ENCODE data around the gene PRR15L.
A peak's percentile ranks its signal among the peaks of the same experiment; 100 is the strongest.
"Not testable (repeated sequence)": the region's sequence is repeated elsewhere in the genome, so short reads cannot be mapped to it uniquely, and the experiment has no call there.

PRR15L gene

DNA sequence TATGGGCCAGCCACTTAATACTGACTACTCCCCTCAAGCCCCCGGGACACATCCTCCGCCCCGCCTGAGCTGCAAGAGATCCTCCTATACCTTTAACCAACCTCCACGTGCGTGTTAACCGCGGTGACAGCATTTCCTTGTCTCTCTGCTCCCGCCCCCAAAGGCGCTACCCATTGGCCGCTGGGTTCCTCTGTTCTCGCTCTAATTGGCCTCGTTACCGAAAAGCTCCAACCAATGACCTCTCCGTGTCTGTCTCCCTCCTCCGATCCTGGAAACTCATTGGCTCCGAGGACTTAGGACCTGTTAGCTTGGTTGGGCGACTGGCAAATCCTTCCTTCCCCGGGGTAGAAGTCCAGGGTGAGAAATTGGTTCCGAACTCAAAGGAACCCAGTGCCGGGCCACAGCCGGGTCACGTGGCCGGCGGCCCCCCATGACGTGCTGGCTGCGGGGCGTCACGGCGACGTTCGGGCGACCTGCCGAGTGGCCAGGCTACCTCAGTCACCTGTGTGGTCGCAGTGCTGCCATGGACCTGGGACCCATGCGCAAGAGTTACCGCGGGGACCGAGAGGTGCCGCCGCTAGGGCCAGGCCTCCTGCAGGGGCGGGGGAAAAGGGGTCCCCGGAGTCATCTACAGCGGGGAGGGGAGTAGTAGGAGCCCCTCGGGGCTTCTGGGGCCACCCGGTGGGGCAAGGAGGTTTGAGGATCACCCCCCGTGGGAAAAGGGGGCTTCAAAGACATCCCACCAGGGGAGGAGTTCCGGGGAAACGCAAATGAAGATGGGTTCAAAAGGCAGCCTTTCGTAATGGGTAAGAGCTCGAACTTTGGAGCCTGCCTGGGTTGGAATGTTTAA lies 16.2 kb downstream of the PRR15L start, which contains the start of gene PNPO:
PNPO (plus strand) TSS at position 326 of the 850 bp plus-strand sequence; CDS start at position 431, 105 bp downstream.
- DNase-seq (ENCODE audit: low read depth in 2 of 3, low spot score in 2 of 3) = peak; percentile 69 to 84 (median 82)

DNA sequence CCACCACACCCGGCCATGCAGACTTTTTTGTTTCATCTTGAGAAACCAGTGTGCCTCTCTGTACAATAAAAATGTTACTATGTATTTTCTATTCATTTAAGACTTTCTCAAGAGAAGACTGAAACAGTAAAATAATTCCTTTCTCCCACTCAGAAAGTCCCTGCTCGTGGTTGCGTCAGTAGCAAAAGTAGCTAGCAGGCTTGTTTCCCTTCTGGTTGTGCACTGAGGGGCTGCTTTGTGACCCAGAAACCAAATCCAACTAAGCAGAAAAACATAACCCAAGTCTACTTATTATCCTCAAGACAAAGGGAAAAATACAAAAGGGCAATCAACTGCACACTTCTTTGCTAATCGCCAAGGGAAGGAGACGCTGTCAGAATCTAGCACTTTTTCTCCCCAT lies 19.7 kb downstream of the PRR15L start:
- no peak for DNase-seq (ENCODE audit: low read depth in 2 of 3, low spot score in 2 of 3)

DNA sequence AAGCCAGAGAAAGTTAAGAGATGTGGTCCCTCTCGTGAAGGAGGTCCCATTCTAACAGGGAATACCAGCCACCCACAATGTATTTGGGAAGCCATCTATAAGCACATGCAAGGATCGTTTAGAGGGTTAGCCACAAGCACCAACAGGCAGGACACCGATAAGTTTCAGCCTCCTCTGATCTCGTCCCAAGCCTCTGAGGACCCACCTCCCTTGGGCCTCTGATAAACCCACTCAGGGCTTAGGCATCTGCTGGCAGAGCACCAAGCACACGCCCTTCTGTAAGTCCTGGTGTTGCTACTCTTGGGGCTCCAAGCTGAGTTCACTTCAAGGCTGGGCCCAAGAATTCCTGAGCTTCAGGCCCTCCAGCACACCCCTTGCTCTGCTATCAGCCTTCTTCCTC lies 21.7 kb downstream of the PRR15L start:
- no peak for DNase-seq (ENCODE audit: low read depth in 2 of 3, low spot score in 2 of 3)

DNA sequence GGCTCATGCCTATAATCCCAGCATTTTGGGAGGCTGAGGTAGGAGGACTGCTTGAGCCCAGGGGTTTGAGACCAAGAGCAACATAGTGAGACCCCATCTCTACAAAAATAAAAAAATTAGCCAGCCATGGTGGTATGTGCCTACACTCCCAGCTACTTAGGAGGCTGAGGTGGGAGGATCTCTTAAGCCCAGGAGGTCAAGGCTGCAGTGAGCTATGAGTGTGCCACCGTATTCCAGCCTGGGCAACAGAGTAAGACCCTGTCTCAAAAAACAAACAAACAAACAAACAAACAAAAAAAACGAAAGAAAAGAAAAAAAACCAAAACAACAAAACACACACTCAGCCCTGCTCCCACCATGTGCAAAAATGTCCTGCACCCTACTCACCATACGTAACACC lies 22.2 kb downstream of the PRR15L start:
- DNase-seq (ENCODE audit: low read depth in 2 of 3, low spot score in 2 of 3) = not testable (repeated sequence)

DNA sequence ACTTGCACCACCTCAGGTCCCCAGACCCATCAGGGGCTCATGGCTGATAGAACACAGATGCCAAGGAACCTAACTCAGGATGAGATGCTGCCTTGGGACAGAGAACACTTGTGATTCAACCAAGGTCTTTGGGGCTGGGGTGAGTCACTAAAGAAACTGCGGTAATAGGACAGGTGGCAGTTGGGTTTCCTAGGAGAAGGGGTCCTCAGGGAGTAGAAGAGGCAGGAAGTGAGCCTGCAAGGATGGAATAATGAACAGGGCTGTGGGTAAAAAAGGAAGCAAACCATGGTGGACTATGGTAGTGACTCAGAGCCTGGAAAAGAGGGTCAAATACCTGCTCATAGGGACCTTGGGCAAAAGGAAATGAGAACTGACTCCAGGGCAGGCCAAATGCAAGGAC lies 22.8 kb downstream of the PRR15L start:
- DNase-seq (ENCODE audit: low read depth in 2 of 3, low spot score in 2 of 3) = no peak

DNA sequence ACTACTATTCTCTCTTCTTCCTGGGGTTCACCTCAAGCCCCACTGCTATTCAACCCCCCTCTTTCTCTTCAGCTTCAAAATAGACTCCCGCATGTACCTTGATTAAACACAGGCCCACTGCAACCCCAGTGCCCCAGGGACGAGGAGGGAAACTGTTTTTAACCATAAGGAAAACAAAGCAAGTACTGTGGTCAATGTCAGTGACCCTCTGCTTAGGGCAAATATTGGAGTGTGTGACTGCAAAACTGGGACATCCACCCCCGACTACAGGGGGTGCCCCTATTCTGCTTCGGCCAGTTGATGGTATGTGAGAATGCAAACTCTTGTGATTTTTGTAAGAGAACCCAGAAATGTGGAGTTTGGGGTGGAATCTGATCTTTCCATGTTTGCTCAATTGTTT lies 25.8 kb downstream of the PRR15L start:
- no peak for DNase-seq (ENCODE audit: low read depth in 2 of 3, low spot score in 2 of 3)

DNA sequence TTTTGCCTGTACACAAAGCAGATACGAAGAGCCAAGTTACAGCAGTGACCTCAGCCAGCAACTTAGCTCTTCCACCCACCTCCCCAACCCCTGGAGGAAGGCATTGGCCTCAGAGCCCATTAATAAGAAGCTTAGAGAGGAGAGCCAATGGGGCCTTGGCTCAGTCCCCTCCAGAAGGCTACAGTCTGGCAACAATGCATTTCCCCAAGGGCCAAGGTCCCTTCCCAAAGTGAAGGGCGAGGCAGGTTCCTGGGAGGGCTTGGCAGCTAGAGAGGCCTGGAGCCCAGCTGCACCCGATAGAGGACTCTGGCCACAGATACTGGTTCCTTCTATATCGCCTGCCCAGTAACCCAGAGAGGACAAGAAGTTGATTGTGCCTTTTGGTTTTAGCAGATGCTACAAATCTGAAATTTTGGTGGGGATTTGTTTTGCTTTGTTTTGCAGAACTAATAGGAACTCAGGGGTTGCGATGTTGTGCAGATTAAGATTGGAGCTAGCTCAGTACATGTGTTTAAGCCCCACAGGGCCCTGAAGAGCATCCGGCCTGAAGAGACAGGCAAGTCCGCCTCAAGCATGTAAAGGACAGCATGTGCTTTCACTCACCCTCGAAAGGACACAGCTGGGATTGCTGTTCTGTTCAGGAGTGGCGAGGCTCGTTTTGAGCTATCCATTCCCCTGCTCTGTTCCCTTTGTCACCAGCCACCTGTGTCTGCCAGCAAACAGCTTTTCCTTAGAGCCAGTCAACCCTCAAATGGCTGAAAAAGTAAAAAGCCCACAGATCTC lies 28.3 kb downstream of the PRR15L start:
- DNase-seq (ENCODE audit: low read depth in 2 of 3, low spot score in 2 of 3) = no peak

DNA sequence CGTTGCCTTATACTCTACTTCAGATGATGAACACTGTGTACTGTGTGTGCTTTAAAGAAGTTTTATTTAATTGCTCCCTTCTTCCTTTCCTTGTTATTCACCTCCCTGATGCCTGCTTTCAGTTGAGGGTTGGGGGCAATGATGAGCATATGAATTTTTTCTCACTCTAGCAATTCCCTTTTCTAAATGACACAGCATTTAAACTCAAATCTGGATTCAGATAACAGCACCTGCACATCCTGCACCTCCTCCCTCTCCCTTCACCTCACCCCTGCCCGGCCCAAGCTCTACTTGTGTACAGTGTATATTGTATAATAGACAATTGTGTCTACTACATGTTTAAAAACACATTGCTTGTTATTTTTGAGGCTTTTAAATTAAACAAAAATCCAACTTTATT lies 29.3 kb downstream of the PRR15L start:
- DNase-seq (ENCODE audit: low read depth in 2 of 3, low spot score in 2 of 3) = no peak

DNA sequence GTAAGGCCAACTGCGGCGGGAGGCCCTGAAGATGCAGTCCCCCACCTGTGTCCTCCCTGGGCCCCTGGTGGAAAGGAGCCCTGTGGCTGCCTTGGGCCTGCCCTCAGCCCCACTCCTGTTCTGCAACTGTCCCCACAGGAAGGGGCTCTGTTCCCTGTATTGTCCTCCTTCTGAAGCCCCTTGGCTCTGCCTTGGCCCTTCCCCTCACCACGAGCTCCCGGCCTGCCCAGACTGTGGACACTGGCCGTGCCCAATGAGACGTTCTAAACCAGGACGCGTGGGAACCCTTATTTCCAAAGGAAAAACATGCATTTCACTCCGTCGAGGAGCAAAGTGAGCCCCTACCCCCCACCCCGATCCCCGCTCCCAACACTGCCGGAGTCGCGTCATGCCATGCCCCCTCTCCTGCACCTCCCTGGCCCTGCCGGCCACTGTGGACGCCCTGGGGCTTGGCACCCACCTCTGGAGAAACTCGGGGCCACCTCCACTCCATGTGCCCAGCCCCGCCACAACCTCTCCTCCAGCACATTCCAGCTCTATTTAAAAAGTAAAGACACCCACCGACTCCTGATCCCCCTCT lies 29.8 kb downstream of the PRR15L start:
- DNase-seq (ENCODE audit: low read depth in 2 of 3, low spot score in 2 of 3) = no peak

DNA sequence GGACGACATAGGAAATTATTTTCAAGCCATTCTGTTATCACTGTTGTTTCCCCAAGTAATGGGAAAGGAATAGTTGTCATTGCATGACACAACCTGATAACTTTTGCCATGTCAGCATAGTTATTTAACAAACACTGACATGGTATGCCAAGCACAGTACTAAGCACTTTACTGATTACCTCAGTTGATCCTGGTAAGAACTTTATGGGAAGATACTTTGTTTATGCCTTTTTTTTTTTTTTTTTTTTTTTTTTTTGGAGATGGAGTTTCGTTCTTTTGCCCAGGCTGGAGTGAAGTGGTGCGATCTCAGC lies 32.0 kb downstream of the PRR15L start:
- DNase-seq (ENCODE audit: low read depth in 2 of 3, low spot score in 2 of 3) = no peak

DNA sequence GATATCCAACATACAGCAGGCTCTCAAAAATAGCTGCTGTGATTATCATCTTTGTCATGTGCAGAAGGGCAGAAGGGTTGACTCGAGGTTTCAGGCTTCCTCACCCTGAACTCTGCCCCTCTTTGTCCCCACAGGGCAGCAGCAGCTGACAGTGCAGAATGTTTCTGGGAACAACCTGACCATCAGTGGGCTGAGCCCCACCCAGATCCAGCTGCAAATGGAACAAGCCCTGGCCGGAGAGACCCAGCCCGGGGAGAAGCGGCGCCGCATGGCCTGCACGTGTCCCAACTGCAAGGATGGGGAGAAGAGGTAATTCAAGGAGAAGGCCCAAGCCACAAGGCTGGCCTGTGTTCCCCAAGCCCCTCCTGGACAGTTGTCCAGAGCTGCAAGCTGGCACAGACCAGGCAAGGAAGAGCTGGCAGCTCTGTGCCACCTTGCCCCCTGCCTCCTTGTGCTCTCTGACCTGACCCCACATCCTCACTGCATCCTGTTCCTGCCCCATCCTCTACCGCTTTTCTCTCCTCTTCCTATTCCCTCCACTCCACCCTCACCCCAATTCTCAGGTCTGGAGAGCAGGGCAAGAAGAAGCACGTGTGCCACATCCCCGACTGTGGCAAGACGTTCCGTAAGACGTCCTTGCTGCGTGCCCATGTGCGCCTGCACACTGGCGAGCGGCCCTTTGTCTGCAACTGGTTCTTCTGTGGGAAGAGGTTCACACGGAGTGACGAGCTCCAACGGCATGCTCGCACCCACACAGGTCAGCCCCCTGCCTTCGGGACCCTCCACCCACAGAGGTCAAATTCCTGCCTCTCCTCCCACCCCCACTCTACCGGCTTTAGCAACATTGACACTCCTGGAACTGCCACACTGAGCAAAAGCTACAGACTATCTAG lies 32.7 kb downstream of the PRR15L start:
- no peak for DNase-seq (ENCODE audit: low read depth in 2 of 3, low spot score in 2 of 3)

DNA sequence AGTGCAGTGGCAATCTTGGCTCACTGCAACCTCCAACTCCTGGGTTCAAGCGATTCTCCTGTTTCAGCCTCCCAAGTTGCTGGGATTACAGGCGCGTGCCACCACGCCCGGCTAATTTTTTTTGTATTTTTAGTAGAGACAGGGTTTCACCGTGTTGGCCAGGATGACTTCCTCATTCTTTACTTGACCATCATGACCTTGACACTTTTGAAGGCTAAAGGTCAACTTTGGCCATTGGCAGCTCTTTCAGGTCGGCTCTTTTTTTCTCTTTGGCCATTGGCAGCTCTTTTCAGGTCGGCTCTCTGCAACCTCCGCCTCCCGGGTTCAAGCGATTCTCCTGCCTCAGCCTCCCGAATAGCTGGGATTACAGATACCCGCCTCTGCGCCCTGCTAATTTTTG lies 37.8 kb downstream of the PRR15L start:
- DNase-seq (ENCODE audit: low read depth in 2 of 3, low spot score in 2 of 3) = not testable (repeated sequence)

DNA sequence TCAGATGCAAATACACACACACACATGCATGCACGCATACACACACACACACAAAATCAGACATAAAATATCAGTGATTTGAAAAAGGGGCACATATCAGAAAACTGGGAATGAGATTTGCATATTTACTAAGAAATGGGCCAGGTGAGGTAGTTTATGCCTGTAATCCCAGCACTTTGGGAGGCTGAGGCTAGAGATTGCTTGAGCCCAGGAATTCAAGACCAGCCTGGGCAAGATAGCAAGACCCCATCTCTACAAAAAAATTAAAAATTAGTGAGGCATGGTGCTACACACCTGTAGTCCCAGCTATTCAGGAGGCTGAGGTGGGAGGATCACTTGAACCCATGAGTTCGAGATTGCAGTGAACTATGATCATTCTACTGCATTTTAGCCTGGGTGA lies 38.7 kb downstream of the PRR15L start:
- no peak for DNase-seq (ENCODE audit: low read depth in 2 of 3, low spot score in 2 of 3)

DNA sequence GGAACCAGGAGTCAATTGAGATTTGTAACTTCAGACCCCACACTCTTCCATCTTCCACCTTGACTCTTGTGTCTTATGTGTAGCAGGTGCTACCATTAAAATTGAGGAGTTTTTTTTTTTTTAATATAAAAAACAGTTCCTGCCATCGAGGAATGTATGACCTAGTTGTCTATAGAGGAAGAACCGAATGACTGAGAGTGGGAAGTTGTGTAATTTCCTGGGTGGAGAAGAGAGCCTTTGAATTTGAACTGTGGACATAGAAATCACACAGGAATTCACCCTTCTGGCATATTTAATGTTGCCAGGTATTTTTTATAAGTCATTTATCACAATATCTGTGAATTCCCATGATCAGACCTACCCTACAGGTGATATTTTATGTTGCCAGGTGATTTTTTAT lies 39.7 kb downstream of the PRR15L start:
- no peak for DNase-seq (ENCODE audit: low read depth in 2 of 3, low spot score in 2 of 3)

DNA sequence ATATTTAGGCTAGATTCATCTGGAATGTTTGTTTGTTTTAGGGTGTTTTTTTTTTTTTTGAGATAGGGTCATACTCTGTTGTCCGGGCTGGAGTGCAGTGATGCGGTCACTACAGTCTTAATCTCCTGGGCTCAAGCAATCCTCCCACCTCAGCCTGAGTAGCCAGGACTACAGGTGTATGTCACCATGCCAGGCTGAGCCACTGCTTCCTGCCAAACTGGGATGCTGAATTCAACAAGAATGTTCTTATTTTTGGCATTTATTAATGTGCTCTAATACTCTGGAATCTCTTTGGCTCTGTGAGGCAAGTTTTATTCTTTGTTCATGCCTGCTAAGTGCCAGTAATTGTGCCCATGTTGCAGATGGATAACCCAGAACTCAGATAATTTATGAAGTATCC lies 40.1 kb downstream of the PRR15L start:
- no peak for DNase-seq (ENCODE audit: low read depth in 2 of 3, low spot score in 2 of 3)

DNA sequence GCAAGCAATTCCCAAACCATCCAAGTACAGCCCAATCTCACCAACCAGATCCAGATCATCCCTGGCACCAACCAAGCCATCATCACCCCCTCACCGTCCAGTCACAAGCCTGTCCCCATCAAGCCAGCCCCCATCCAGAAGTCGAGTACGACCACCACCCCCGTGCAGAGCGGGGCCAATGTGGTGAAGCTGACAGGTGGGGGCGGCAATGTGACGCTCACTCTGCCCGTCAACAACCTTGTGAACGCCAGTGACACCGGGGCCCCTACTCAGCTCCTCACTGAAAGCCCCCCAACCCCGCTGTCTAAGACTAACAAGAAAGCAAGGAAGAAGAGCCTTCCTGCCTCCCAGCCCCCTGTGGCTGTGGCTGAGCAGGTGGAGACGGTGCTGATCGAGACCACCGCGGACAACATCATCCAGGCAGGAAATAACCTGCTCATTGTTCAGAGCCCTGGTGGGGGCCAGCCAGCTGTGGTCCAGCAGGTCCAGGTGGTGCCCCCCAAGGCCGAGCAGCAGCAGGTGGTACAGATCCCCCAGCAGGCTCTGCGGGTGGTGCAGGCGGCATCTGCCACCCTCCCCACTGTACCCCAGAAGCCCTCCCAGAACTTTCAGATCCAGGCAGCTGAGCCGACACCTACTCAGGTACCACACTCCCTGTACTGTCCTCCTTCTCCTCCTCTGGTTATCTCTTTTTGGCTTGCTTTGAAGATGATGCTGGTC lies 41.0 kb downstream of the PRR15L start:
- DNase-seq (ENCODE audit: low read depth in 2 of 3, low spot score in 2 of 3) = no peak

DNA sequence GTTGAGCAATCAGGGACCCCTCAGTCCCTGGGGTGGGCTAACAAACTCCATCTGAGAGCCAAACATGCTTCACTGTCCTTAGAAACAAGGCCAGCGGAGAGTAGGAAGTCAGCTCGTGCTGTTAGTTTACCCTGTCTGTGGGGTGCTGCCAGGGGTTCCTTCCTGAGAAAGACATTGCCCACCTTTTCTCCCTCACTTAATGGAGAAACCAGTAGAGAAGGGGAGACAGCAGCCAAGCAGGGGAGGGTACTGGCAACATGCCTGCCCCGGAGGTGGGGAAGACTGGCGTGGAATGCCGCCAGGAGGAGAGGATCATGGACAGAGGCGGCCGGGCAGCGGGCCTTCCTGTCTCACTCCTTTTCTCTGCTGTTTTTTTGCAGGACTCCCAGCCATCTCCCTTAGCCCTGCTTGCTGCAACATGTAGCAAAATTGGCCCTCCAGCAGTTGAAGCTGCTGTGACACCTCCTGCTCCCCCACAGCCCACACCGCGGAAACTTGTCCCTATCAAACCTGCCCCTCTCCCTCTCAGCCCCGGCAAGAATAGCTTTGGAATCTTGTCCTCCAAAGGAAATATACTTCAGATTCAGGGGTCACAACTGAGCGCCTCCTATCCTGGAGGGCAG lies 41.8 kb downstream of the PRR15L start:
- DNase-seq (ENCODE audit: low read depth in 2 of 3, low spot score in 2 of 3) = no peak

DNA sequence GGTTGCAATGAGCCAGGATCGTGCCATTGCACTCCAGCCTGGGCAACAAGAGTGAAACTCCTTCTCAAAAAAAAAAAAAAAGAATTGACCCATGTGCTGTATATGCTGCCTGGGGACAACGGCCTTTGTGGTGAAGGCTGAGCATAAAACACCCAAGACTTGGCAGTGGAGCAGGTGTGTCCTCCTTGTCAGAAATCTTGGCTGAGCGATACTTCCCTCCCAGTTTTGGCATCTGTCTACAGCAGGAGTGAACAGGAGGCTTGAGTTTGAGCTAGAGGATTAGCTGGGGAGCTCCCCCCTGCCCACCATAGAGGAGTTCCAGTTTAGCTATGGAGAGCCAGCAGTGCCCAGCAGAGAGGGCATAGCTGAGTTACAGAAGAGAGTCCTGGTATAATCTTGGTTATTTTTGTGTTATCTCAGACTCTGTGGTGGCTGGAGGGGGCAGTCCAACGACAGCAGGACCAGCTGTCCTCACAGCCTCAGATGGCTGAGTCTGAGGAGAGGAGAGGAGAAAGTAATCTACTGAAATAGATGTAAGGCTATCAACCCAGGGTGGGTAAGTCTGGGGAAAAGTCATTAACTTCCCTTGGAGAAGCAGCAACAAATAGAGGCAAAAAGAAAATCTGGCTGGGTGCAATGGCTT lies 43.3 kb downstream of the PRR15L start:
- DNase-seq (ENCODE audit: low read depth in 2 of 3, low spot score in 2 of 3) = no peak

DNA sequence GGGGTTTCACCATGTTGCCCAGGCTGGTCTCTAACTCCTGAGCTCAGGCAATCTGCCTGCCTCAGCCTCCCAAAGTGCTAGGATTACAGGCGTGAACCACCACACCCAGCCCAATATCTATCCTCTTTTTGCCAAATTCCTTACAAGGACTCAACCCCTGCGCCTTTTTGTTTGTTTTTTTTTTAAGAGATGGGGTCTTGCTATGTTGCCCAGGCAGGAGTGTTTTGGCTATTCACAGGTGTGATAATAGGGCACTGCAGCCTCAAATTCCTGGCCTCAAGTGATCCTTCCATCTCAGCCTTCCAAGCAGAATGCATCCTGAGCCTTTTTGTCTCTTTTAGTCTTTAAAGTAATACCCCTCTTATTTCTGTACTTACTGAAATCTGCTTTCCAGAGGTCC lies 44.6 kb downstream of the PRR15L start:
- DNase-seq (ENCODE audit: low read depth in 2 of 3, low spot score in 2 of 3) = no peak

Measured in activated CD8-positive, alpha-beta memory T cell treated with anti-CD3 and anti-CD28 coated beads for 48 hours (primary cell).